ENCODE results near the gene KCNQ5. TPM values are rescaled to one million over a fixed set of nuclear protein-coding genes. Genes with fewer than 3 reads are reported as not detected.

Gene KCNQ5
- total RNA-seq, 4 donors from 2014 or later, result 1.1 to 14.6 (median 9.0) TPM

DNA sequence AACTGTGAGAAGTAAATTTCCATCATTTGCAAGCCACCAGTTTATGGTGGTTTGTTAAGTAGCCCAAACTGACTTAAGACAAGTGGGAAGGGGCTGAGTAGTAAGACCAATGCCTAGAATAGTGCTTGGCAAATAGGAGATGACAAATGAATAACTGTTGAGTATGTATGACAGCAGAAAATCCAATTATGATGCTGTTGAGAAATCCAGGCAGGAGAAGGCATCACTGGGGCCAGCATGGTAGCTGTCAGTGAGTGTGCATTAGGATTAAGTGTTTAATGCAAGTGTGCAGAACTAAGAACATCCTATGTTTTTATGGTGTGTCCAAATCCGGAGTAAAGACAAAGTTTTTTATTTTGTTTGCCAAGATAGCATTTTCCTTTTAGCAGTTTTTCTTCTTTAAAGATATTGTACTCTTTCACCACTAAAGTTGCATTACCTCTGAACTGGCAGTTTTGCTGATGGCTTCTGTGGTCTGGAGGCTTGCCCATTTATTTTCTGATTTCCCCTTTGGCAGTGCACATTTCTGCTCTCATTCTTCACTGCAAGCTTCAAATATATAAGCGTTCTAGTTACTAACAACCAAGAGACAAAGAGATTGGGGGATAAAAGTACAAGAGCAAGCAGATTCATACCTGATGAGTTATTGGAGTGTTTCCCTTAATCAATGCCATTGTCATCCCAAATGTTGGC is 289.7 kb downstream of the KCNQ5 start:
- intact Hi-C loops (cut with DNase I), result no loop called here
- Histone ChIP-seq H3K36me3 (no peaks in the 10 kb centered on the region), H3K4me3 (replicated peaks in 1 of 3) (no peak overlapping the region), H3K4me1 (no peaks in the 10 kb centered on the region), H3K9me3 (no peaks in the 10 kb centered on the region), H3K27me3 (no peaks in the 10 kb centered on the region), H3K27ac (no peak overlapping the region)
- WGBS, 2 donors, result 73 to 79% methylated on average over 2 of the region's 2 CpGs
- TF ChIP-seq, protein P1, sequence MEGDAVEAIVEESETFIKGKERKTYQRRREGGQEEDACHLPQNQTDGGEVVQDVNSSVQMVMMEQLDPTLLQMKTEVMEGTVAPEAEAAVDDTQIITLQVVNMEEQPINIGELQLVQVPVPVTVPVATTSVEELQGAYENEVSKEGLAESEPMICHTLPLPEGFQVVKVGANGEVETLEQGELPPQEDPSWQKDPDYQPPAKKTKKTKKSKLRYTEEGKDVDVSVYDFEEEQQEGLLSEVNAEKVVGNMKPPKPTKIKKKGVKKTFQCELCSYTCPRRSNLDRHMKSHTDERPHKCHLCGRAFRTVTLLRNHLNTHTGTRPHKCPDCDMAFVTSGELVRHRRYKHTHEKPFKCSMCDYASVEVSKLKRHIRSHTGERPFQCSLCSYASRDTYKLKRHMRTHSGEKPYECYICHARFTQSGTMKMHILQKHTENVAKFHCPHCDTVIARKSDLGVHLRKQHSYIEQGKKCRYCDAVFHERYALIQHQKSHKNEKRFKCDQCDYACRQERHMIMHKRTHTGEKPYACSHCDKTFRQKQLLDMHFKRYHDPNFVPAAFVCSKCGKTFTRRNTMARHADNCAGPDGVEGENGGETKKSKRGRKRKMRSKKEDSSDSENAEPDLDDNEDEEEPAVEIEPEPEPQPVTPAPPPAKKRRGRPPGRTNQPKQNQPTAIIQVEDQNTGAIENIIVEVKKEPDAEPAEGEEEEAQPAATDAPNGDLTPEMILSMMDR (IDR thresholded peaks at IDR 0.05), result no peak
- TF ChIP-seq POLR2A (IDR thresholded peaks at IDR 0.05), result no peak
- no peak for DNase-seq

DNA sequence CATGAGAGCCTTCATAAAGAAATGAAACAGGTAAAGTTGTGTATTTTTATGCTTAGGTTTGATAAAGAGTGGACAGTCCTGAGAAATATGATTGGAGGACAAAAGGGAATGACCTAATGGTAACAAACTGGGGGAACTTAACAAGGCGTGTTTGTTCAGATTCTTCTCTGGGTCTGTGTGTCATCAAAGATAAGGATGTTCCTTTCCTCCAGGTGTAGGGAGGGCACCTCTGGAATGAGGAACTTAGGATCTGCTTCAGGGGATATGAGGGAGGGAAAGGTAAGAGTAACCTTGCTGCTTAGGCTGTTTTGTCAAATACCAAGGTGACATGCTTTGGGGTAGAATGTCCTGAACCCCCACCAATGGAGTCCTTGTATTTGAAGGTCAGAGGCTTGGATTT is 291.9 kb downstream of the KCNQ5 start:
- DNase-seq, result no peak
- Histone ChIP-seq H3K36me3 (no peaks in the 10 kb centered on the region), H3K4me1 (no peaks in the 10 kb centered on the region), H3K27me3 (no peaks in the 10 kb centered on the region), H3K9me3 (no peaks in the 10 kb centered on the region), H3K27ac (no peak overlapping the region), H3K4me3 (replicated peaks in 1 of 3) (no peak overlapping the region)
- no peak for TF ChIP-seq POLR2A (IDR thresholded peaks at IDR 0.05)
- TF ChIP-seq, protein P1 (IDR thresholded peaks at IDR 0.05), result no peak
- intact Hi-C loops (cut with DNase I), result no loop called here
- 93 to 95% methylated on average over 1 of the region's 1 CpG for WGBS, 2 donors

DNA sequence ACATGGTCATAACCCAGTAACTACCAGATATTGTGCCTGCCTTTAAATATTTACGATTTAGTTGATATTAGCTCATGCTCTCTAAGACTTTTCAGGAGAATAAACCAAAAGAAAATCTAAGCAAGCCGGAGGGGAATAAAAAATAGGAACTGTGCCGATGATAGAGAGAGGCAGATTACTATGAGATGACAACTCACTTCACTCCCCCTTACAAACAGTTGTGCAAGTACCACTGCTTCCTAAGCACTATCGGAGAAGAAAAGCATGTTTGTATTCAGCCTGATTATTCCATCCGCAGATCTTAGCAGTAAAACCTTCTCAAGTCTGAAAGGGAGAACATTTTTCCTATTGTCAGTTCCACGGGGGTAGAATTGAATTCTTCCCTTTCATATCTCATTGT is 294.4 kb downstream of the KCNQ5 start:
- intact Hi-C loops (cut with DNase I), result no loop called here
- TF ChIP-seq POLR2A (IDR thresholded peaks at IDR 0.05), result no peak
- TF ChIP-seq, protein P1 (IDR thresholded peaks at IDR 0.05), result no peak
- no peaks in the 10 kb centered on the region for H3K36me3 ChIP-seq
- no peak for DNase-seq
- no peaks in the 10 kb centered on the region for H3K9me3 ChIP-seq
- no peaks in the 10 kb centered on the region for H3K4me1 ChIP-seq
- no peaks in the 10 kb centered on the region for H3K27me3 ChIP-seq
- WGBS, 2 donors, result 86 to 90% methylated on average over 6 of the region's 6 CpGs
- no peak overlapping the region for H3K4me3 ChIP-seq (replicated peaks in 1 of 3)
- no peak overlapping the region for H3K27ac ChIP-seq

DNA sequence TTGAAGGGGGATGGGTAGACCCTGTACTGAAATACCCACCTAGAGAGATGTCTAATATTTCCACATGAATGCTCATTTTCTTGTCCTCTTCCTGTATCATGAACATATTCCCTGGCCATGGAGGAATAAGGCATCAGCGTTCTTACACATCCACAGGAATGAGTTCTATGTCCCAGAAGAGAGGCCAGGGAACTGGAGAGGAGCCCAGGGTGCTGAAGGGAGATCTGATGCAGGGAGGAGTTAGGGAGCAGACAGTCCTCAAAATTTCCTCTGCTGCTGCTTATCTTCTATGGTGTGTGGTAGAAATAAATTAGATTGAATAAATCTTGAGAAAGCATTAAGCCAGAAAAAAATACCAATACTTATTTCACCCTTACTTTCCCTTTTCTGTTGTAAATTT is 295.0 kb downstream of the KCNQ5 start:
- DNase-seq, result no peak
- Histone ChIP-seq H3K4me1 (no peaks in the 10 kb centered on the region), H3K36me3 (no peaks in the 10 kb centered on the region), H3K27me3 (no peaks in the 10 kb centered on the region), H3K27ac (no peak overlapping the region), H3K4me3 (replicated peaks in 1 of 3) (no peak overlapping the region), H3K9me3 (no peaks in the 10 kb centered on the region)
- 60 to 88% methylated on average over 1 of the region's 1 CpG for WGBS, 2 donors
- TF ChIP-seq POLR2A (IDR thresholded peaks at IDR 0.05), result no peak
- TF ChIP-seq, protein P1 (IDR thresholded peaks at IDR 0.05), result no peak
- intact Hi-C loops (cut with DNase I), result no loop called here

DNA sequence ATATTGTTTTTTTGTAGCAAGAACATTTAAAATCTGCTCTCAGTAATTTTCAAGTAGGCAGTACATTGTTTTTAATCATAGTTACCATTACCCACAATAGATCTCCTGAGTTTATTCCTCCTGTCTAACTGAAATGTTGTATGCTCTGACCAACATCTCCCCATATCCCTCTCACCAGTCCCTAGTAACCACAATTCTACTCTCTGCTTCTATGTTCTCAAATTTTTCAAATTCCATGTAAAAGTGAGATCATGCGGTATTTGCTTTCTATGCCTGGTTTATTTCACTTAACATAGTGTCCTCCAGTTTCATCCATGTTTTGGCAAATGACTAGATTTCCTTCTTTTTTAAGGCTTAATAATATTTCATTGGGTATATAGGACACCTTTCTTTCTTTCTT is 300.5 kb downstream of the KCNQ5 start:
- no peaks in the 10 kb centered on the region for H3K4me1 ChIP-seq
- no peak for DNase-seq
- H3K9me3 ChIP-seq, result no peaks in the 10 kb centered on the region
- H3K27me3 ChIP-seq, result no peaks in the 10 kb centered on the region
- H3K4me3 ChIP-seq (replicated peaks in 1 of 3), result no peak overlapping the region
- intact Hi-C loops (cut with DNase I), result no loop called here
- no peak overlapping the region for H3K27ac ChIP-seq
- TF ChIP-seq, protein P1 (IDR thresholded peaks at IDR 0.05), result no peak
- WGBS, 2 donors, result 90 to 96% methylated on average over 1 of the region's 1 CpG
- no peaks in the 10 kb centered on the region for H3K36me3 ChIP-seq

Data from thyroid gland (tissue), 4 donors.